Suprapubic skin (tissue), 4 donors: Measurements from ENCODE around the gene AK3.

Experiments
- EP300 ChIP-seq: sonication (generic); formaldehyde crosslinking; IDR thresholded peaks from one replicate; pipeline ENCODE4 v1.6.1; 2017; ENCODE audit warnings: antibody characterized with exemption
- POLR2A ChIP-seq, 2 donors: fragments of 450-650 bp; IDR thresholded peaks; one replicate each; pipeline ENCODE4 v1.6.1; 2017; ENCODE audit warnings: antibody characterized with exemption in 2 of 2, mild to moderate bottlenecking in 2 of 2, moderate library complexity in 2 of 2
- POLR2AphosphoS5 ChIP-seq, 3 donors: sonication (generic); formaldehyde crosslinking; IDR thresholded peaks; one replicate each; pipeline ENCODE4 v1.6.1; 2017; ENCODE audit warnings: antibody characterized with exemption in 3 of 3
- TF ChIP-seq, protein P1 (sequence below), 2 donors: fragments of 200-600 bp in 1 of 2; fragments of 450-650 bp in 1 of 2; sonication (generic) in 1 of 2; IDR thresholded peaks; one replicate each; pipeline ENCODE4 v1.5.1; 2016 to 2019; ENCODE audit warnings: antibody characterized with exemption in 2 of 2, mild to moderate bottlenecking in 1 of 2, moderate library complexity in 1 of 2

DNA sequence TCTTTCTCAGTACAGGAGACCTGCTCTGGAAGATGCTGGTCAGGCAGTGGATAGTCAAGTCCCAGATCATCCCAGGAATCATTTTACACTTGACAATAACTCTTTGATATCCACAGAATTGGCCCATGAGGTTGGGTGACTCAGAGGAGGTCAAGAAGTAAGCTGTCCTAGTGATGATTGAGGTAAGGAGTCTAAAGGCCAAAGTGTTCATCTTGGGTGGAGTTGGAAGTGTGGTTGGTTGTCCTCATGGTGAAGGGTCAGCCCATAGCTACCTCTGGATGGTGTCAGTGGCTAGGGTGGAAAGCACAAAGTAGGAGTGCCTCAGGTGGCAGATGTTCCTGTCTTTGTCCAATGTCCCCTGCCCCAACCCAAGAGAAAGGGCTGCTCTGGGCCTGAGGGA lies 27.7 kb upstream of the AK3 start:
- TF ChIP-seq, protein P1, sequence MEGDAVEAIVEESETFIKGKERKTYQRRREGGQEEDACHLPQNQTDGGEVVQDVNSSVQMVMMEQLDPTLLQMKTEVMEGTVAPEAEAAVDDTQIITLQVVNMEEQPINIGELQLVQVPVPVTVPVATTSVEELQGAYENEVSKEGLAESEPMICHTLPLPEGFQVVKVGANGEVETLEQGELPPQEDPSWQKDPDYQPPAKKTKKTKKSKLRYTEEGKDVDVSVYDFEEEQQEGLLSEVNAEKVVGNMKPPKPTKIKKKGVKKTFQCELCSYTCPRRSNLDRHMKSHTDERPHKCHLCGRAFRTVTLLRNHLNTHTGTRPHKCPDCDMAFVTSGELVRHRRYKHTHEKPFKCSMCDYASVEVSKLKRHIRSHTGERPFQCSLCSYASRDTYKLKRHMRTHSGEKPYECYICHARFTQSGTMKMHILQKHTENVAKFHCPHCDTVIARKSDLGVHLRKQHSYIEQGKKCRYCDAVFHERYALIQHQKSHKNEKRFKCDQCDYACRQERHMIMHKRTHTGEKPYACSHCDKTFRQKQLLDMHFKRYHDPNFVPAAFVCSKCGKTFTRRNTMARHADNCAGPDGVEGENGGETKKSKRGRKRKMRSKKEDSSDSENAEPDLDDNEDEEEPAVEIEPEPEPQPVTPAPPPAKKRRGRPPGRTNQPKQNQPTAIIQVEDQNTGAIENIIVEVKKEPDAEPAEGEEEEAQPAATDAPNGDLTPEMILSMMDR (IDR thresholded peaks at IDR 0.05), result no peak
- TF ChIP-seq POLR2A (IDR thresholded peaks at IDR 0.05), result no peak
- no peak for TF ChIP-seq POLR2AphosphoS5 (IDR thresholded peaks at IDR 0.05)
- no peak for TF ChIP-seq EP300
